Measurements from ENCODE around the gene TSPEAR. TPM values are rescaled to one million over a fixed set of nuclear protein-coding genes. Genes with fewer than 3 reads are reported as not detected.

The TSPEAR gene
- total RNA-seq, 1 experiment from 2014 or later: not detected

- peak overlapping the region; percentile 54 to 61 for H3K4me3 ChIP-seq (ENCODE audit: low read depth in 2 of 2, low read length in 2 of 2)
- DNase-seq (ENCODE audit: low read depth, low spot score): no peak
- no TSS peak for BruUV-seq (replicated peaks)
- intact Hi-C loops (cut with micrococcal nuclease; ENCODE audit: unreplicated experiment): no loop called here
- no peaks in the 10 kb centered on the region for H3K4me1 ChIP-seq (ENCODE audit: control insufficient read depth, insufficient read depth, low read length)
- H3K27me3 ChIP-seq (ENCODE audit: control insufficient read depth, insufficient read depth, low read length): no peaks in the 10 kb centered on the region; the same call in 1 of the 2 replicates
- ATAC-seq: peak; percentile 79
- ChIA-PET POLR2A (no interaction called here), CTCF (interaction anchor here (0.6 kb wide), 1 partner anchor 104 kb away, joined by 5 read pairs; no protein-coding TSS in a partner anchor)
- TF ChIP-seq POLR2AphosphoS5 (IDR thresholded peaks at IDR 0.05; ENCODE audit: low read depth, low read length): no peak
- TF ChIP-seq CTCF (IDR thresholded peaks at IDR 0.05): peak; percentile 82
- H3K36me3 ChIP-seq (ENCODE audit: control insufficient read depth, insufficient read depth, low read length): no peaks in the 10 kb centered on the region
- in situ Hi-C loops (cut with HindIII; ENCODE audit: low pct_unique_long_range_greater_than_20kb, low sequenced_read_pairs): no loop called here
- no peaks in the 10 kb centered on the region for H3K9me3 ChIP-seq (ENCODE audit: control insufficient read depth, insufficient read depth, low read depth, low read length)
- H3K27ac ChIP-seq (ENCODE audit: low read length): 0 out of 2 replicates have a peak overlapping the region, but pooled peaks have one; percentile 29
Observed at GRCh38 chr21:44455524-44456213, 255.7 kb downstream of the TSPEAR start.

GRCh38 chr21:44454747-44455523 is 256.4 kb downstream of the TSPEAR start, which contains the start of gene LRRC3:
Gene LRRC3, plus strand, starts transcription at chr21:44455510. Its CDS starts 1,135 bp downstream, at chr21:44456645.
- no peak for TF ChIP-seq SIN3A (IDR thresholded peaks at IDR 0.05; ENCODE audit: borderline replicate concordance, insufficient read depth, low read depth, low read length)
- no peak for TF ChIP-seq CTCF (IDR thresholded peaks at IDR 0.05)
- no peak for TF ChIP-seq REST (IDR thresholded peaks at IDR 0.05; ENCODE audit: insufficient read depth in 1 of 2, low read depth in 2 of 2, low read length in 1 of 2)
- no peak for TF ChIP-seq TCF7L2 (IDR thresholded peaks at IDR 0.05; ENCODE audit: low read depth, low read length)
- no peak for TF ChIP-seq POLR2AphosphoS5 (IDR thresholded peaks at IDR 0.05; ENCODE audit: low read depth, low read length)
- in situ Hi-C loops (cut with HindIII; ENCODE audit: low pct_unique_long_range_greater_than_20kb, low sequenced_read_pairs): no loop called here
- ATAC-seq: peak; percentile 77
- peak within 1 kb of the TSS; percentile 54 to 61 for H3K4me3 ChIP-seq (ENCODE audit: low read depth in 2 of 2, low read length in 2 of 2)
- POLR2A ChIA-PET: no interaction called here
- DNase-seq (ENCODE audit: low read depth, low spot score): no peak
- intact Hi-C loops (cut with micrococcal nuclease; ENCODE audit: unreplicated experiment): no loop called here
- no TSS peak for BruUV-seq (replicated peaks)
- H3K4me1 ChIP-seq (ENCODE audit: control insufficient read depth, insufficient read depth, low read length): no peaks in the 10 kb centered on the region
- CTCF ChIA-PET: interaction anchor here (0.6 kb wide), 1 partner anchor 103 kb away, joined by 5 read pairs; no protein-coding TSS in a partner anchor
- H3K36me3 ChIP-seq (ENCODE audit: control insufficient read depth, insufficient read depth, low read length): no peaks in the 10 kb centered on the region
- H3K9me3 ChIP-seq (ENCODE audit: control insufficient read depth, insufficient read depth, low read depth, low read length): no peaks in the 10 kb centered on the region
- H3K27me3 ChIP-seq (ENCODE audit: control insufficient read depth, insufficient read depth, low read length): no peaks in the 10 kb centered on the region; the same call in 1 of the 2 replicates
- 0 out of 2 replicates have a peak within 1 kb of the TSS, but pooled peaks have one; percentile 29 for H3K27ac ChIP-seq (ENCODE audit: low read length)
